CD14-positive monocyte (primary cell): ENCODE measurements around the gene NTRK3. TPM values are rescaled to one million over a fixed set of nuclear protein-coding genes. Genes with fewer than 3 reads are reported as not detected.

Experiments used
- DNase-seq, 3 donors: peaks; one replicate each; pipeline ENCODE4 v3.0.0-alpha.2; 2011 to 2022
- H2AFZ ChIP-seq: 2 replicates; pipeline ENCODE4 v1.6.0; 2012; ENCODE audit warnings: mild to moderate bottlenecking, low read depth, low read length, inconsistent platforms; ENCODE audit not compliant: insufficient read depth, poor library complexity, severe bottlenecking
- H3K27ac ChIP-seq, 2 donors: 1 replicate in 1 of 2; 2 replicates in 1 of 2; pipeline ENCODE4 v1.5.1; 2012 to 2013; ENCODE audit warnings: low read length in 2 of 2, control low read depth in 1 of 2, inconsistent platforms in 1 of 2, low read depth in 1 of 2, mild to moderate bottlenecking in 1 of 2
- H3K27me3 ChIP-seq, 2 donors: one replicate each; pipeline versions ENCODE4 v1.6.0 to v1.6.1; 2011 to 2013; ENCODE audit warnings: low read length in 2 of 2; ENCODE audit not compliant: control insufficient read depth in 2 of 2, insufficient read depth in 2 of 2
- H3K36me3 ChIP-seq, 2 donors: replicated peaks in 1 of 2; 1 replicate in 1 of 2; 2 replicates in 1 of 2; pipeline versions ENCODE4 v1.5.1 to v1.6.1; 2012 to 2013; ENCODE audit warnings: low read length in 2 of 2, control low read depth in 1 of 2, inconsistent platforms in 1 of 2, mild to moderate bottlenecking in 1 of 2; ENCODE audit not compliant: insufficient read depth in 2 of 2, control insufficient read depth in 1 of 2
- H3K4me1 ChIP-seq, 2 donors: 1 replicate in 1 of 2; 2 replicates in 1 of 2; pipeline versions ENCODE4 v1.5.1 to v1.6.1; 2012 to 2013; ENCODE audit warnings: low read length in 2 of 2, control low read depth in 1 of 2, inconsistent platforms in 1 of 2, mild to moderate bottlenecking in 1 of 2, moderate library complexity in 1 of 2; ENCODE audit not compliant: insufficient read depth in 2 of 2, control insufficient read depth in 1 of 2
- H3K4me2 ChIP-seq: replicated peaks from 2 replicates; pipeline ENCODE3; 2012; ENCODE audit warnings: low read length, moderate library complexity, mild to moderate bottlenecking; ENCODE audit not compliant: poor library complexity, severe bottlenecking; ENCODE audit errors: extremely low read depth
- H3K4me3 ChIP-seq, 3 experiments: fragments of 200-600 bp in 1 of 3; sonication (generic) in 1 of 3; replicated peaks in 1 of 3; 1 replicate in 2 of 3; 2 replicates in 1 of 3; pipeline ENCODE4 v1.5.1; 2011 to 2013; ENCODE audit warnings: low read length in 3 of 3, mild to moderate bottlenecking in 3 of 3, control low read depth in 2 of 3, low read depth in 2 of 3, inconsistent platforms in 1 of 3, moderate library complexity in 1 of 3
- H3K79me2 ChIP-seq: 2 replicates; pipeline ENCODE4 v1.6.0; 2012; ENCODE audit warnings: mild to moderate bottlenecking, control low read depth, inconsistent platforms, low read length, moderate library complexity; ENCODE audit not compliant: insufficient read depth
- H3K9ac ChIP-seq: 2 replicates; pipeline ENCODE4 v1.6.0; 2017; ENCODE audit warnings: low read length, mild to moderate bottlenecking; ENCODE audit not compliant: insufficient read depth, poor library complexity, severe bottlenecking
- H3K9me3 ChIP-seq, 2 donors: replicated peaks in 1 of 2; 1 replicate in 1 of 2; 2 replicates in 1 of 2; pipeline versions ENCODE4 v1.5.1 to v1.6.1; 2012 to 2013; ENCODE audit warnings: low read length in 2 of 2, control low read depth in 1 of 2; ENCODE audit not compliant: control insufficient read depth in 1 of 2, insufficient read depth in 1 of 2
- H4K20me1 ChIP-seq: 2 replicates; pipeline ENCODE4 v1.6.0; 2012; ENCODE audit warnings: mild to moderate bottlenecking, low read length, control low read depth, moderate library complexity; ENCODE audit not compliant: insufficient read depth
- H3K27ac Mint-ChIP-seq, 7 donors: one replicate each; pipeline ENCODE4 v1.8.0; 2020; ENCODE audit warnings: mild to moderate bottlenecking in 7 of 7, mixed read lengths in 7 of 7, moderate library complexity in 6 of 7, inconsistent platforms in 2 of 7
- H3K27me3 Mint-ChIP-seq, 3 donors: one replicate each; pipeline ENCODE4 v1.8.0; 2021 to 2022; ENCODE audit warnings: low read depth in 3 of 3, mild to moderate bottlenecking in 3 of 3, mixed read lengths in 3 of 3, moderate library complexity in 3 of 3, inconsistent platforms in 1 of 3
- H3K36me3 Mint-ChIP-seq, 2 donors: one replicate each; pipeline ENCODE4 v1.8.0; 2020; ENCODE audit warnings: mixed read lengths in 2 of 2, inconsistent platforms in 1 of 2, mild to moderate bottlenecking in 1 of 2
- H3K4me1 Mint-ChIP-seq: one replicate; pipeline ENCODE4 v1.8.0; 2020; ENCODE audit warnings: mild to moderate bottlenecking, mixed read lengths
- H3K4me3 Mint-ChIP-seq, 2 donors: one replicate each; pipeline ENCODE4 v1.8.0; 2020; ENCODE audit warnings: mild to moderate bottlenecking in 2 of 2, mixed read lengths in 2 of 2, moderate library complexity in 1 of 2
- H3K9me3 Mint-ChIP-seq, 7 donors: one replicate each; pipeline ENCODE4 v1.8.0; 2020 to 2022; ENCODE audit warnings: mixed read lengths in 7 of 7, mild to moderate bottlenecking in 6 of 7, moderate library complexity in 6 of 7, inconsistent platforms in 2 of 7
- CTCF ChIP-seq: fragments of 200-600 bp; IDR thresholded peaks from one replicate; pipeline ENCODE4 v1.8.0; 2022; ENCODE audit warnings: antibody characterized with exemption, mild to moderate bottlenecking
- whole genome bisulfite sequencing: methylation state at CpG from one replicate; pipeline ENCODE4 v1.1.5; 2013; ENCODE audit warnings: missing lambda C conversion rate; ENCODE audit not compliant: insufficient coverage; 5-methylcytosine and 5-hydroxymethylcytosine counted together
- intact Hi-C, 2 donors: fragments of 100-400 bp; cut with micrococcal nuclease; formaldehyde crosslinking; loops; one replicate each; pipeline versions ENCODE4 v1.15.0 to v1.15.1; 2023
- polyA plus RNA-seq, 3 donors: library from polyadenylated mRNA; depleted of rRNA in 1 of 3; unstranded in 2 of 3; stranded (reverse) in 1 of 3; fragments of 300-500 nt in 2 of 3; fragments of >200 nt in 1 of 3; fragmentation: Illumina TruSeq in 2 of 3; gene quantifications; 1 replicate in 2 of 3; 2 replicates in 1 of 3; pipeline ENCODE4 v1.2.3, GENCODE V29; 2012 to 2021

NTRK3 gene
- polyA plus RNA-seq, 3 donors: not detected

DNA sequence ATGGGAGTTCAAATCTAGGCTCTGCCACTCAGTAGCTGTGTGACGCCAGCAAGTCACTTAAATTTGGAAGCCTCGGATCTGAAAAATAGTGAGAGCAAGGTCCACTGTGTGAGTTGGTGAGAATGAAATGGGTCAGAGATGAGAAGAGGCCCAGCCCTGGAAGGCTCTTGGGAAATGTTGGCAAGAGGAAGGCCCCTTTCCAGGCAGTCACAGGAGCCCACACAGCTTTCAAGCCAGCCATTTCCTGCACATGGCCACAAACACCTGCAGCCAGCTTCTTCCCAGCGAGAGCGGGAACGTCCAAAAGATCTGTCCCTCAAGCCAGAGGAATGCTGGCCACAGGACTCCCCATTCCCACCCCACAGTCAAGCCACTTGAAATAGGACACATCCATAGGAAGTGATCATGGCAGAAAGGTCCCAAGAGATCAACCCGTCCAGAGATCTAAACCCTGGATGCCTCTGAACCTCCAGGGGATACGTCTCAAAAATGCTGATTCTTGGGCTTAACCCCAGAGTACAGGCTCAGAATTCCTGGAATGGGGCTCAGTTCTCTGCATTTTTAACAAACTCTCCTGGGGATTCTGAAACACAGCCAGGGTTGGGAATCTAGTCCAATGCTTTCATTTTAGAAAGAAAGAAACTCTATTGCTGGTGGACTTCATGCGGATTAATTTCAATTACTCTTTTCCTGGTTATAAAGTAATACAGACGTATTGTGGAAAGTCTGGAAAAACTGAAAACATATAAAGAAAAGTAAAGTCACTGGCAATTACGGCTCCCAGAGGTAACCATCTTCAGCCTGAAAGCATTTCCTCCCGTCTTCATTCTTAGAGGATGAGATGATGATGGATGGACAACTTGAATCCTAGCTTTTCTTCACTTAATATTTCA lies 35.9 kb downstream of the NTRK3 start:
- H3K36me3 ChIP-seq: no peaks in the 10 kb centered on the region
- Mint-ChIP-seq H3K4me1 (no peaks in the 10 kb centered on the region), H3K9me3 (peaks cover 0 to 4% (median 1%) of the 10 kb centered on the region in 7 donors), H3K27me3 (peaks cover 3 to 6% (median 3%) of the 10 kb centered on the region in 3 donors), H3K36me3 (no peaks in the 10 kb centered on the region), H3K27ac (no peak overlapping the region), H3K4me3 (no peak overlapping the region)
- H3K4me2 ChIP-seq: no peak overlapping the region
- H3K27me3 ChIP-seq: no peaks in the 10 kb centered on the region
- no peak overlapping the region for H3K9ac ChIP-seq
- peaks cover 0 to 2% of the 10 kb centered on the region in 2 donors for H3K9me3 ChIP-seq
- H3K79me2 ChIP-seq: no peaks in the 10 kb centered on the region
- TF ChIP-seq CTCF: no peak
- 88% methylated on average over 4 of the region's 11 CpGs for WGBS
- H2AFZ ChIP-seq: no peak overlapping the region
- H4K20me1 ChIP-seq: no peaks in the 10 kb centered on the region
- no peak for DNase-seq
- intact Hi-C loops: no loop called here
- H3K4me1 ChIP-seq: no peaks in the 10 kb centered on the region
- H3K27ac ChIP-seq: no peak overlapping the region
- no peak overlapping the region for H3K4me3 ChIP-seq

DNA sequence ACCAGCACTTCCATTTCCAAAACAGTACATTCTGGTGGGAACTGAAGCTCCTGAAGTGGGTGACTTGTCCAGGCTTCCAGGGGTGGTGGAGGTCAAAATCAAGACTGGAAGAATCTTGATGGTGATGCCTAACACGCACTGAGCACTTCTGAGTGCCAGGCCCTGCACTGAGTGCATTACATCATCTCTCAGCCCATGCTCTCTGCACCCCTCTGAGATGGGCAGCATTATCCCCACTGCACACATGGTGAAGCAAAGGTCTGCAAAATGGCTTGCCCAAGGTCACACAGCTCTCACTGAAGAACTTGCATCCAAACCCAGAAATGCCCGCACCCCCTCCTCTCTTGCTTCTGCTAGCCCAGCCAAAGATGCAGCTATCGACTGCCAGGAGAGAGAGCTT lies 36.9 kb downstream of the NTRK3 start:
- no peak overlapping the region for H2AFZ ChIP-seq
- H3K27ac ChIP-seq: no peak overlapping the region
- TF ChIP-seq CTCF: no peak
- no peak overlapping the region for H3K4me3 Mint-ChIP-seq
- intact Hi-C loops: no loop called here
- peaks cover 0 to 2% of the 10 kb centered on the region in 2 donors for H3K9me3 ChIP-seq
- 80% methylated on average over 2 of the region's 3 CpGs for WGBS
- no peaks in the 10 kb centered on the region for H3K36me3 ChIP-seq
- H3K4me2 ChIP-seq: no peak overlapping the region
- H3K4me1 Mint-ChIP-seq: no peaks in the 10 kb centered on the region
- no peaks in the 10 kb centered on the region for H3K27me3 ChIP-seq
- DNase-seq: no peak
- no peaks in the 10 kb centered on the region for H3K4me1 ChIP-seq
- H3K27me3 Mint-ChIP-seq: peaks cover 0 to 7% (median 2%) of the 10 kb centered on the region in 3 donors
- H3K9me3 Mint-ChIP-seq: peaks cover 0 to 4% (median 1%) of the 10 kb centered on the region in 7 donors
- H4K20me1 ChIP-seq: no peaks in the 10 kb centered on the region
- no peak overlapping the region for H3K27ac Mint-ChIP-seq
- H3K36me3 Mint-ChIP-seq: no peaks in the 10 kb centered on the region
- no peak overlapping the region for H3K4me3 ChIP-seq
- no peaks in the 10 kb centered on the region for H3K79me2 ChIP-seq
- H3K9ac ChIP-seq: no peak overlapping the region
